Measurements from ENCODE around the gene COG3.

- TF ChIP-seq CTCF (IDR thresholded peaks at IDR 0.05; ENCODE audit: poor library complexity) = no peak
- no peak for TF ChIP-seq EZH2 (IDR thresholded peaks at IDR 0.05; ENCODE audit: borderline replicate concordance)
- TF ChIP-seq EZH2phosphoT487 (IDR thresholded peaks at IDR 0.05; ENCODE audit: low read depth, severe bottlenecking, unreplicated experiment) = no peak
Measured at GRCh38 chr13:45436953-45437352, 27.8 kb upstream of the COG3 start.

Measured in hepatocyte (in vitro differentiated cells).